Glutamatergic neuron (in vitro differentiated cells): ENCODE data around the gene INTS6. TPM values are rescaled to one million over a fixed set of nuclear protein-coding genes. Genes with fewer than 3 reads are reported as not detected.
A peak's percentile ranks its signal among the peaks of the same experiment; 100 is the strongest.

Experiments used
- DNase-seq: peaks from one replicate; pipeline ENCODE4 v3.0.0; 2022
- H3K27ac Mint-ChIP-seq: one replicate; pipeline ENCODE4 v1.8.0; 2020; ENCODE audit warnings: mild to moderate bottlenecking, mixed read lengths, inconsistent platforms; ENCODE audit not compliant: unreplicated experiment
- H3K27me3 Mint-ChIP-seq: one replicate; pipeline ENCODE4 v1.8.0; 2020; ENCODE audit warnings: mild to moderate bottlenecking, moderate library complexity, mixed read lengths, inconsistent platforms; ENCODE audit not compliant: unreplicated experiment
- H3K36me3 Mint-ChIP-seq: one replicate; pipeline ENCODE4 v1.8.0; 2020; ENCODE audit warnings: mild to moderate bottlenecking, mixed read lengths, inconsistent platforms; ENCODE audit not compliant: unreplicated experiment
- H3K4me1 Mint-ChIP-seq: one replicate; pipeline ENCODE4 v1.8.0; 2020; ENCODE audit warnings: mild to moderate bottlenecking, low read depth, mixed read lengths, inconsistent platforms; ENCODE audit not compliant: unreplicated experiment
- H3K4me3 Mint-ChIP-seq: one replicate; pipeline ENCODE4 v1.8.0; 2020; ENCODE audit warnings: mild to moderate bottlenecking, mixed read lengths, inconsistent platforms; ENCODE audit not compliant: unreplicated experiment
- H3K9me3 Mint-ChIP-seq: one replicate; pipeline ENCODE4 v1.8.0; 2020; ENCODE audit warnings: mild to moderate bottlenecking, moderate library complexity, mixed read lengths, inconsistent platforms; ENCODE audit not compliant: unreplicated experiment
- CTCF ChIP-seq: fragments of 200-600 bp; sonication (generic); IDR thresholded peaks from one replicate; pipeline ENCODE4 v1.5.0; 2021; ENCODE audit not compliant: partially characterized antibody, unreplicated experiment
- microRNA-seq: library from miRNA; unstranded; fragments of <30 nt; microRNA quantifications from one replicate; pipeline ENCODE4, GENCODE V29; 2020; ENCODE audit not compliant: unreplicated experiment
- total RNA-seq: library from RNA; stranded (reverse); fragmentation: NEBNext Ultra II Directional; extraction: Animal tissue kit (Norgen Biotek cat#: 25700); gene quantifications from one replicate; pipeline ENCODE4 v1.2.1, GENCODE V29; 2021; ENCODE audit not compliant: unreplicated experiment

The INTS6 gene
- total RNA-seq, 1 donor from 2014 or later = 35.6 TPM

- Mint-ChIP-seq H3K4me3 (no peak overlapping the region), H3K27ac (no peak overlapping the region), H3K4me1 (peaks cover 15% of the 10 kb centered on the region), H3K36me3 (no peaks in the 10 kb centered on the region), H3K27me3 (no peaks in the 10 kb centered on the region), H3K9me3 (peaks cover 5% of the 10 kb centered on the region)
- no peak for TF ChIP-seq CTCF
- no peak for DNase-seq
Measured at GRCh38 chr13:51318876-51319275, 134.0 kb downstream of the INTS6 start.

- Mint-ChIP-seq H3K9me3 (peaks cover 3% of the 10 kb centered on the region), H3K4me1 (peaks cover 12% of the 10 kb centered on the region), H3K36me3 (no peaks in the 10 kb centered on the region), H3K27me3 (no peaks in the 10 kb centered on the region), H3K4me3 (no peak overlapping the region), H3K27ac (no peak overlapping the region)
- no peak for TF ChIP-seq CTCF
- DNase-seq = no peak
Measured at GRCh38 chr13:51318015-51318414, 134.8 kb downstream of the INTS6 start.

GRCh38 chr13:51317262-51317661 is 135.6 kb downstream of the INTS6 start:
- DNase-seq = no peak
- Mint-ChIP-seq H3K27ac (no peak overlapping the region), H3K9me3 (peaks cover 2% of the 10 kb centered on the region), H3K27me3 (no peaks in the 10 kb centered on the region), H3K4me3 (no peak overlapping the region), H3K36me3 (peaks cover 1% of the 10 kb centered on the region), H3K4me1 (peaks cover 12% of the 10 kb centered on the region)
- no peak for TF ChIP-seq CTCF

GRCh38 chr13:51313619-51314018 is 139.2 kb downstream of the INTS6 start:
- H3K4me1 Mint-ChIP-seq = peaks cover 26% of the 10 kb centered on the region
- no peak for DNase-seq
- no peak overlapping the region for H3K4me3 Mint-ChIP-seq
- no peaks in the 10 kb centered on the region for H3K27me3 Mint-ChIP-seq
- TF ChIP-seq CTCF = no peak
- peaks cover 4% of the 10 kb centered on the region for H3K9me3 Mint-ChIP-seq
- peaks cover 4% of the 10 kb centered on the region for H3K36me3 Mint-ChIP-seq
- no peak overlapping the region for H3K27ac Mint-ChIP-seq

GRCh38 chr13:51311957-51312520 is 140.8 kb downstream of the INTS6 start:
- peaks cover 4% of the 10 kb centered on the region for H3K9me3 Mint-ChIP-seq
- peaks cover 28% of the 10 kb centered on the region for H3K4me1 Mint-ChIP-seq
- no peaks in the 10 kb centered on the region for H3K27me3 Mint-ChIP-seq
- H3K27ac Mint-ChIP-seq = peak overlapping the region; percentile 41
- DNase-seq = no peak
- H3K36me3 Mint-ChIP-seq = peaks cover 4% of the 10 kb centered on the region
- no peak overlapping the region for H3K4me3 Mint-ChIP-seq
- TF ChIP-seq CTCF = no peak

Small RNAs within 50 kb of the gene (microRNA-seq; reads per million reads assigned to microRNA genes)
- gene MIR5693 = not detected

Other genes with a start within 250 kb of the INTS6 start
- 3.7 TPM for gene FAM124A, start 230.6 kb downstream of the INTS6 start, total RNA-seq
- not detected for gene SERPINE3, start 113.3 kb downstream of the INTS6 start, total RNA-seq
- gene WDFY2, start 131.4 kb upstream of the INTS6 start, total RNA-seq = 43.0 TPM